CD14-positive monocyte (primary cell): Measurements from ENCODE around the gene TYW1. TPM values are rescaled to one million over a fixed set of nuclear protein-coding genes. Genes with fewer than 3 reads are reported as not detected.
"Not testable (repeated sequence)": the region's sequence is repeated elsewhere in the genome, so short reads cannot be mapped to it uniquely, and the experiment has no call there.

Source experiments
- DNase-seq, 3 donors: peaks; one replicate each; pipeline ENCODE4 v3.0.0-alpha.2; 2011 to 2022
- H2AFZ ChIP-seq: 2 replicates; pipeline ENCODE4 v1.6.0; 2012; ENCODE audit warnings: mild to moderate bottlenecking, low read depth, low read length, inconsistent platforms; ENCODE audit not compliant: insufficient read depth, poor library complexity, severe bottlenecking
- H3K27ac ChIP-seq, 2 donors: 1 replicate in 1 of 2; 2 replicates in 1 of 2; pipeline ENCODE4 v1.5.1; 2012 to 2013; ENCODE audit warnings: low read length in 2 of 2, control low read depth in 1 of 2, inconsistent platforms in 1 of 2, low read depth in 1 of 2, mild to moderate bottlenecking in 1 of 2
- H3K27me3 ChIP-seq, 2 donors: one replicate each; pipeline versions ENCODE4 v1.6.0 to v1.6.1; 2011 to 2013; ENCODE audit warnings: low read length in 2 of 2; ENCODE audit not compliant: control insufficient read depth in 2 of 2, insufficient read depth in 2 of 2
- H3K36me3 ChIP-seq, 2 donors: replicated peaks in 1 of 2; 1 replicate in 1 of 2; 2 replicates in 1 of 2; pipeline versions ENCODE4 v1.5.1 to v1.6.1; 2012 to 2013; ENCODE audit warnings: low read length in 2 of 2, control low read depth in 1 of 2, inconsistent platforms in 1 of 2, mild to moderate bottlenecking in 1 of 2; ENCODE audit not compliant: insufficient read depth in 2 of 2, control insufficient read depth in 1 of 2
- H3K4me1 ChIP-seq, 2 donors: 1 replicate in 1 of 2; 2 replicates in 1 of 2; pipeline versions ENCODE4 v1.5.1 to v1.6.1; 2012 to 2013; ENCODE audit warnings: low read length in 2 of 2, control low read depth in 1 of 2, inconsistent platforms in 1 of 2, mild to moderate bottlenecking in 1 of 2, moderate library complexity in 1 of 2; ENCODE audit not compliant: insufficient read depth in 2 of 2, control insufficient read depth in 1 of 2
- H3K4me2 ChIP-seq: replicated peaks from 2 replicates; pipeline ENCODE3; 2012; ENCODE audit warnings: low read length, moderate library complexity, mild to moderate bottlenecking; ENCODE audit not compliant: poor library complexity, severe bottlenecking; ENCODE audit errors: extremely low read depth
- H3K4me3 ChIP-seq, 3 experiments: fragments of 200-600 bp in 1 of 3; sonication (generic) in 1 of 3; replicated peaks in 1 of 3; 1 replicate in 2 of 3; 2 replicates in 1 of 3; pipeline ENCODE4 v1.5.1; 2011 to 2013; ENCODE audit warnings: low read length in 3 of 3, mild to moderate bottlenecking in 3 of 3, control low read depth in 2 of 3, low read depth in 2 of 3, inconsistent platforms in 1 of 3, moderate library complexity in 1 of 3
- H3K79me2 ChIP-seq: 2 replicates; pipeline ENCODE4 v1.6.0; 2012; ENCODE audit warnings: mild to moderate bottlenecking, control low read depth, inconsistent platforms, low read length, moderate library complexity; ENCODE audit not compliant: insufficient read depth
- H3K9ac ChIP-seq: 2 replicates; pipeline ENCODE4 v1.6.0; 2017; ENCODE audit warnings: low read length, mild to moderate bottlenecking; ENCODE audit not compliant: insufficient read depth, poor library complexity, severe bottlenecking
- H3K9me3 ChIP-seq, 2 donors: replicated peaks in 1 of 2; 1 replicate in 1 of 2; 2 replicates in 1 of 2; pipeline versions ENCODE4 v1.5.1 to v1.6.1; 2012 to 2013; ENCODE audit warnings: low read length in 2 of 2, control low read depth in 1 of 2; ENCODE audit not compliant: control insufficient read depth in 1 of 2, insufficient read depth in 1 of 2
- H4K20me1 ChIP-seq: 2 replicates; pipeline ENCODE4 v1.6.0; 2012; ENCODE audit warnings: mild to moderate bottlenecking, low read length, control low read depth, moderate library complexity; ENCODE audit not compliant: insufficient read depth
- H3K27ac Mint-ChIP-seq, 7 donors: one replicate each; pipeline ENCODE4 v1.8.0; 2020; ENCODE audit warnings: mild to moderate bottlenecking in 7 of 7, mixed read lengths in 7 of 7, moderate library complexity in 6 of 7, inconsistent platforms in 2 of 7
- H3K27me3 Mint-ChIP-seq, 3 donors: one replicate each; pipeline ENCODE4 v1.8.0; 2021 to 2022; ENCODE audit warnings: low read depth in 3 of 3, mild to moderate bottlenecking in 3 of 3, mixed read lengths in 3 of 3, moderate library complexity in 3 of 3, inconsistent platforms in 1 of 3
- H3K36me3 Mint-ChIP-seq, 2 donors: one replicate each; pipeline ENCODE4 v1.8.0; 2020; ENCODE audit warnings: mixed read lengths in 2 of 2, inconsistent platforms in 1 of 2, mild to moderate bottlenecking in 1 of 2
- H3K4me1 Mint-ChIP-seq: one replicate; pipeline ENCODE4 v1.8.0; 2020; ENCODE audit warnings: mild to moderate bottlenecking, mixed read lengths
- H3K4me3 Mint-ChIP-seq, 2 donors: one replicate each; pipeline ENCODE4 v1.8.0; 2020; ENCODE audit warnings: mild to moderate bottlenecking in 2 of 2, mixed read lengths in 2 of 2, moderate library complexity in 1 of 2
- H3K9me3 Mint-ChIP-seq, 7 donors: one replicate each; pipeline ENCODE4 v1.8.0; 2020 to 2022; ENCODE audit warnings: mixed read lengths in 7 of 7, mild to moderate bottlenecking in 6 of 7, moderate library complexity in 6 of 7, inconsistent platforms in 2 of 7
- WGBS: methylation state at CpG from one replicate; pipeline ENCODE4 v1.1.5; 2013; ENCODE audit warnings: missing lambda C conversion rate; ENCODE audit not compliant: insufficient coverage; 5-methylcytosine and 5-hydroxymethylcytosine counted together
- intact Hi-C, 2 donors: fragments of 100-400 bp; cut with micrococcal nuclease; formaldehyde crosslinking; loops; one replicate each; pipeline versions ENCODE4 v1.15.0 to v1.15.1; 2023
- polyA plus RNA-seq, 3 donors: library from polyadenylated mRNA; depleted of rRNA in 1 of 3; unstranded in 2 of 3; stranded (reverse) in 1 of 3; fragments of 300-500 nt in 2 of 3; fragments of >200 nt in 1 of 3; fragmentation: Illumina TruSeq in 2 of 3; gene quantifications; 1 replicate in 2 of 3; 2 replicates in 1 of 3; pipeline ENCODE4 v1.2.3, GENCODE V29; 2012 to 2021

The TYW1 gene
- polyA plus RNA-seq, 3 donors, result 6.3 to 9.0 (median 7.2) TPM

DNA sequence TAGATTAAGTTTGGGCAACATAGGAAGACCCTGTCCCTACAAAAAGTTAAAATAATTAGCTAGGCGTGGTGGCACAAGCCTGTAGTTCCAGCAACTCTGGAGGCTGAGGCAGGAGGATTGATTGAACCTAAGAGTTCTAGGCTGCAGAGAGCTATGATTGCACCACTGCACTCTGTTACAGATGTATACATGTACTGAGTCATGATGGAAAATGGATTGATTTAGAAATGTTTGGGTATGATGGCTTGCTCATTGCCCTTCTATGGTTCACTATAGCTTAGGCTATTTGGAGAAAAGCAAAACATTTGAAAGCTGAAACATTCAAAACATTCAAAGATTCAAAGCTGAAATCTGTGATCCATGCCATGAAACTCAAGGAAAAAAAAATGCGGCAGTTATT, 17.6 kb upstream of the TYW1 start:
- H3K27me3 Mint-ChIP-seq, H3K4me1 ChIP-seq, H3K4me1 Mint-ChIP-seq, H4K20me1 ChIP-seq, H3K4me2 ChIP-seq, H3K27ac ChIP-seq, H2AFZ ChIP-seq, H3K27ac Mint-ChIP-seq, intact Hi-C loops, H3K9ac ChIP-seq, H3K36me3 Mint-ChIP-seq, H3K79me2 ChIP-seq, H3K27me3 ChIP-seq, H3K4me3 Mint-ChIP-seq, H3K4me3 ChIP-seq, H3K36me3 ChIP-seq, DNase-seq: not testable (repeated sequence)
- H3K9me3 Mint-ChIP-seq, result peaks cover 19 to 42% (median 32%) of the 10 kb centered on the region in 7 donors
- peaks cover 16 to 30% of the 10 kb centered on the region in 2 donors for H3K9me3 ChIP-seq
- WGBS, result 83% methylated on average over 1 of the region's 2 CpGs

DNA sequence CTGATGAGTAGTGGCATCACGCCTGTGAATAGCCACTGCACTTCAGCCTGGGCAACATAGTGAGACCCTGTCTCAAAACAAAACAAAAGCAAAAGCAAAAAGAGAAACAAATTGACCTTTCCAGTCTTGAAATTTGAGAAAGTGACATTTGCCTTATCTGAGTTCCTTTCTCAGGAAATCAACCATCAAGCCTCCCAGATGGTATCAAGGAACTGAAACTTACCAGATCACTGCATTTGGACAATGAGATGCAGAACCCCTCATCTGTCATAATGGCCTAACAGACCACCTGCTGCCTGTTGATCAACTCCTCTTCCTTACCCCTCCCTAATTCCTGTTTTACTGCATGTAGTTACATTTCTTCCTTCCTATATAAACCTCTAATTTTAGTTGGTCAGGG, 16.3 kb upstream of the TYW1 start:
- H3K4me1 ChIP-seq, H3K4me3 Mint-ChIP-seq, H3K27me3 ChIP-seq, DNase-seq, H2AFZ ChIP-seq, H3K36me3 ChIP-seq, H3K4me1 Mint-ChIP-seq, H3K27ac Mint-ChIP-seq, H3K36me3 Mint-ChIP-seq, H4K20me1 ChIP-seq, intact Hi-C loops, H3K4me2 ChIP-seq, H3K27me3 Mint-ChIP-seq, H3K9ac ChIP-seq, H3K27ac ChIP-seq, H3K4me3 ChIP-seq, H3K79me2 ChIP-seq: not testable (repeated sequence)
- H3K9me3 Mint-ChIP-seq, result peaks cover 19 to 38% (median 32%) of the 10 kb centered on the region in 7 donors
- 67% methylated on average over 1 of the region's 1 CpG for WGBS
- peaks cover 16 to 30% of the 10 kb centered on the region in 2 donors for H3K9me3 ChIP-seq

DNA sequence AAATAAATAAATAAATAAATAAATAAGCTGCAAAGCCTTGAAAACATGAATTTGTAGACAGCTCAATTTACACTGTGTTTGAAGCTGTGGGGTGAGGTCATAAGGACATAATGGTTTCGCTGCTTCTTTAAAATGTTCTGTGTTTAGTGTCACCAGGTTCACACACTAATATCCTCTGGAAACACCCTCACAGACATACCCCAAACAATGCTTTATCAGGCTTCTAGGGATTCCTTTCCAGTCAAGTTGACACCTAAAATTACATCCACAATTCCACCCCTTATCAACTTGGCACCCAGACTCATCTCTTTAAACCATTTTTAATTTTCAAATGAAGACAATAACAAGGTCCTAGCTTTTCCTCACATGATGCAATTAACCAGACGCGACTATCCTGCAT, 7.1 kb upstream of the TYW1 start:
- H3K9me3 Mint-ChIP-seq, H3K27me3 Mint-ChIP-seq, H3K4me2 ChIP-seq, H3K27ac Mint-ChIP-seq, H3K4me1 Mint-ChIP-seq, H3K9ac ChIP-seq, H3K27me3 ChIP-seq, H3K4me3 ChIP-seq, H3K9me3 ChIP-seq, H2AFZ ChIP-seq, H3K4me3 Mint-ChIP-seq, H3K27ac ChIP-seq, H3K4me1 ChIP-seq, H4K20me1 ChIP-seq, DNase-seq, H3K79me2 ChIP-seq: not testable (repeated sequence)
- no CpG with 5 or more reads among the region's 3 CpGs for WGBS
- peaks cover 36 to 55% of the 10 kb centered on the region in 2 donors for H3K36me3 ChIP-seq
- intact Hi-C loops, result loop anchor here in 1 of 2 donors (5.0 kb wide), 1 partner anchor 67 kb away; the partner anchor contains the start of gene TMEM248
- H3K36me3 Mint-ChIP-seq, result peaks cover 44 to 63% of the 10 kb centered on the region in 2 donors

DNA sequence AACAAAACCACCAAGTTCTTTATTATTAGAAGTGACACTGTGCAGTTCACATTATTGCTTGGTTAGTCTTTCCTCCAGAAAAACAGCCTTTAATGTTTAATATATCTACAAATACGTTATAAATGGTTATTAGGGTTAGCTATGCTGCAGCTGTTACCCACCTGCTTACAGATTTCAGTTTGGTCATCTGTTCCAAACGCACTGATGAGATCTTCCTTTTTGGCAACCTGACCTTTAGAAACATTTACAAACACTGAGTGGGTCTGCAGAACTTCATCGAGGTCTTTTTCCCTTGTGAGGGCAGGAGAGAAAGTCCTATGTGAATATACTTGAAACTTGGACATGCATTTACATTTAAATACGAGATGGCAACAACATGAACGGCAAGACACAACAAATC, 2.6 kb upstream of the TYW1 start:
- Mint-ChIP-seq H3K4me1 (peaks cover 13% of the 10 kb centered on the region), H3K36me3 (peaks cover 32 to 47% of the 10 kb centered on the region in 2 donors), H3K4me3 (peak overlapping the region; percentile 93 to 97), H3K27ac (peak overlapping the region in 6 of 7 donors; percentile 98 to 100 (median 99))
- not testable (repeated sequence) for H2AFZ ChIP-seq, H3K9me3 Mint-ChIP-seq, H3K27me3 ChIP-seq, H4K20me1 ChIP-seq, DNase-seq, H3K9ac ChIP-seq, H3K9me3 ChIP-seq, H3K27me3 Mint-ChIP-seq, H3K4me2 ChIP-seq
- Histone ChIP-seq H3K4me3 (peak overlapping the region in 1 of 3 experiments; percentile 92), H3K36me3 (peaks cover 24 to 41% of the 10 kb centered on the region in 2 donors), H3K27ac (peak overlapping the region; percentile 93 to 94), H3K79me2 (peaks cover 21% of the 10 kb centered on the region), H3K4me1 (peaks cover 11 to 13% of the 10 kb centered on the region in 2 donors)
- no CpG with 5 or more reads among the region's 5 CpGs for WGBS
- intact Hi-C loops, result loop anchor here (10.0 kb wide), 3 partner anchors 139 to 1009 kb away; partner anchors contain the start of gene GUSB (in 1 of the 2)
